Smooth muscle cell (in vitro differentiated cells): ENCODE data around the gene AARS2. TPM values are rescaled to one million over a fixed set of nuclear protein-coding genes. Genes with fewer than 3 reads are reported as not detected.
"Not testable (repeated sequence)": the region's sequence is repeated elsewhere in the genome, so short reads cannot be mapped to it uniquely, and the experiment has no call there.

Experiments
- DNase-seq: peaks from one replicate; lab custom pipeline; 2025; ENCODE audit not compliant: unreplicated experiment; lab: John Stamatoyannopoulos, UW
- H2AFZ ChIP-seq: fragments of 200-600 bp; sonication (generic); 2 replicates; pipeline ENCODE4 v1.6.0; 2016; ENCODE audit warnings: antibody characterized with exemption, low read depth, mild to moderate bottlenecking
- H3F3A ChIP-seq: fragments of 200-600 bp; sonication (generic); 2 replicates; pipeline ENCODE4 v1.6.0; 2017; ENCODE audit warnings: antibody characterized with exemption, low read depth
- H3K27ac ChIP-seq: fragments of 200-600 bp; sonication (generic); 2 replicates; pipeline ENCODE4 v1.5.1; 2016; ENCODE audit warnings: low read depth, mild to moderate bottlenecking
- H3K27me3 ChIP-seq: fragments of 200-600 bp; sonication (generic); 2 replicates; pipeline ENCODE4 v1.6.1; 2016; ENCODE audit warnings: low read depth, mild to moderate bottlenecking
- H3K36me3 ChIP-seq: fragments of 200-600 bp; sonication (generic); 2 replicates; pipeline ENCODE4 v1.5.1; 2016; ENCODE audit warnings: low read depth
- H3K4me1 ChIP-seq: fragments of 200-600 bp; sonication (generic); 2 replicates; pipeline ENCODE4 v1.5.1; 2016; ENCODE audit warnings: low read depth
- H3K4me2 ChIP-seq: fragments of 200-600 bp; sonication (generic); 2 replicates; pipeline ENCODE4 v1.6.0; 2016; ENCODE audit warnings: mild to moderate bottlenecking
- H3K4me3 ChIP-seq: fragments of 200-600 bp; sonication (generic); 2 replicates; pipeline ENCODE4 v1.5.1; 2016; ENCODE audit warnings: mild to moderate bottlenecking
- H3K79me2 ChIP-seq: fragments of 200-600 bp; sonication (generic); 2 replicates; pipeline ENCODE4 v1.6.0; 2016; ENCODE audit warnings: low read depth, mild to moderate bottlenecking
- H3K9ac ChIP-seq: fragments of 200-600 bp; sonication (generic); 2 replicates; pipeline ENCODE4 v1.6.0; 2016; ENCODE audit warnings: low read depth
- H3K9me3 ChIP-seq: fragments of 200-600 bp; sonication (generic); replicated peaks from 2 replicates; pipeline ENCODE4 v1.5.1; 2016; ENCODE audit warnings: low read depth
- H4K20me1 ChIP-seq: fragments of 200-600 bp; sonication (generic); 2 replicates; pipeline ENCODE4 v1.6.0; 2016; ENCODE audit warnings: low read depth
- WGBS: methylation state at CpG from one replicate; pipeline ENCODE4 v1.1.7; 2016; ENCODE audit warnings: low lambda C conversion rate; 5-methylcytosine and 5-hydroxymethylcytosine counted together
- polyA plus RNA-seq: library from polyadenylated mRNA; unstranded; fragments of >200 nt; fragmentation: Nextera tagmentation; extraction: Ambion mirVana; gene quantifications from 2 replicates; pipeline ENCODE4 v1.2.1, GENCODE V29; 2016
- total RNA-seq: library from RNA; depleted of rRNA; stranded (reverse); fragments of >200 nt; gene quantifications from 2 replicates; pipeline ENCODE4 v1.2.3, GENCODE V29; 2014
- TF ChIP-seq, protein P1 (sequence below): fragments of 200-600 bp; sonication (generic); IDR thresholded peaks from 2 replicates; pipeline ENCODE4 v1.5.1; 2017; ENCODE audit warnings: borderline replicate concordance, mild to moderate bottlenecking, antibody characterized with exemption; ENCODE audit not compliant: insufficient read depth, poor library complexity, severe bottlenecking

AARS2 gene
- total and polyA plus RNA-seq, 2 experiments from 2014 or later = 7.5 to 15.1 TPM

- Histone ChIP-seq H3F3A (no peaks in the 10 kb centered on the region), H3K9me3 (no peaks in the 10 kb centered on the region), H3K4me2 (no peak overlapping the region), H3K27me3 (peaks cover 8% of the 10 kb centered on the region), H3K9ac (no peak overlapping the region), H3K4me1 (no peaks in the 10 kb centered on the region), H2AFZ (no peak overlapping the region), H3K4me3 (no peak overlapping the region), H4K20me1 (no peaks in the 10 kb centered on the region), H3K36me3 (no peaks in the 10 kb centered on the region), H3K79me2 (no peaks in the 10 kb centered on the region), H3K27ac (no peak overlapping the region)
- 65% methylated on average over 6 of the region's 6 CpGs for WGBS
- TF ChIP-seq, protein P1, sequence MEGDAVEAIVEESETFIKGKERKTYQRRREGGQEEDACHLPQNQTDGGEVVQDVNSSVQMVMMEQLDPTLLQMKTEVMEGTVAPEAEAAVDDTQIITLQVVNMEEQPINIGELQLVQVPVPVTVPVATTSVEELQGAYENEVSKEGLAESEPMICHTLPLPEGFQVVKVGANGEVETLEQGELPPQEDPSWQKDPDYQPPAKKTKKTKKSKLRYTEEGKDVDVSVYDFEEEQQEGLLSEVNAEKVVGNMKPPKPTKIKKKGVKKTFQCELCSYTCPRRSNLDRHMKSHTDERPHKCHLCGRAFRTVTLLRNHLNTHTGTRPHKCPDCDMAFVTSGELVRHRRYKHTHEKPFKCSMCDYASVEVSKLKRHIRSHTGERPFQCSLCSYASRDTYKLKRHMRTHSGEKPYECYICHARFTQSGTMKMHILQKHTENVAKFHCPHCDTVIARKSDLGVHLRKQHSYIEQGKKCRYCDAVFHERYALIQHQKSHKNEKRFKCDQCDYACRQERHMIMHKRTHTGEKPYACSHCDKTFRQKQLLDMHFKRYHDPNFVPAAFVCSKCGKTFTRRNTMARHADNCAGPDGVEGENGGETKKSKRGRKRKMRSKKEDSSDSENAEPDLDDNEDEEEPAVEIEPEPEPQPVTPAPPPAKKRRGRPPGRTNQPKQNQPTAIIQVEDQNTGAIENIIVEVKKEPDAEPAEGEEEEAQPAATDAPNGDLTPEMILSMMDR = no peak
- DNase-seq = no peak
These were observed 36.9 kb upstream of the AARS2 start for GRCh38 chr6:44349904-44350649.

GRCh38 chr6:44346818-44347217 lies 33.7 kb upstream of the AARS2 start:
- not testable (repeated sequence) for H3K4me1 ChIP-seq, H3K4me3 ChIP-seq, H3F3A ChIP-seq, H3K36me3 ChIP-seq, H3K9ac ChIP-seq, H3K79me2 ChIP-seq, H3K9me3 ChIP-seq, H4K20me1 ChIP-seq, DNase-seq, H3K4me2 ChIP-seq, H3K27ac ChIP-seq, H2AFZ ChIP-seq
- 84% methylated on average over 4 of the region's 4 CpGs for WGBS
- peaks cover 40% of the 10 kb centered on the region for H3K27me3 ChIP-seq

DNA sequence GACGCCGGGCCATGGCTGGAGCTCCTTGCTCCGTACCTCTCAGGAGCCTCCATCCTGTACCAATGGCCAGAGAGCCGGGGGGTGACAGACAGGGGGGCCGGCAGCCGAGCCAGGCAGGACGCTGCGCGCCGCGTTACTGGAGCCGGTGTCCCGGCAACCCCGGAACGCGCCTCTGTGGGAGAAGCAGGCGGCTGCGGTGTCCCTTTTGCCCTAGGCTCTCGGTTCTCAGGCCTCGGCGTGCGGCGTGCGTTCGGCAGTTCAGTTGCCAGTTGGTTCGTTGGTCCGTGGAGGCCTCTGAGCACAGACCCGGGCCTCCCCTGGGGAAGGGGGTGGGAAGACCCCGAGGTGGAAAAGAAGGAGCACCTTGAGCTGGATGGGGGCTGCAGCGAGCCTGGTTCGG lies 29.3 kb upstream of the AARS2 start, which contains the start of gene SPATS1:
SPATS1 (plus strand) TSS at position 162 of the 400 bp plus-strand sequence. CDS start 446 bp downstream, outside the sequence.
- Histone ChIP-seq H2AFZ (no peak within 1 kb of the TSS), H3K9ac (no peak within 1 kb of the TSS)
- TF ChIP-seq, protein P1 = no peak

GRCh38 chr6:44342052-44342451 lies 28.9 kb upstream of the AARS2 start:
- Histone ChIP-seq H3K27ac (no peak overlapping the region), H4K20me1 (no peaks in the 10 kb centered on the region), H3K4me3 (no peak overlapping the region), H3K79me2 (no peaks in the 10 kb centered on the region), H3K9ac (no peak overlapping the region), H2AFZ (no peak overlapping the region), H3K36me3 (no peaks in the 10 kb centered on the region), H3K27me3 (peaks cover 48% of the 10 kb centered on the region), H3K4me2 (no peak overlapping the region), H3F3A (no peaks in the 10 kb centered on the region), H3K9me3 (no peaks in the 10 kb centered on the region), H3K4me1 (no peaks in the 10 kb centered on the region)
- 77% methylated on average over 6 of the region's 6 CpGs for WGBS
- TF ChIP-seq, protein P1 = no peak
- no peak for DNase-seq

More for the DNA sequence above, 29.3 kb upstream of the AARS2 start, which contains the start of gene SPATS1:
- H3K27ac ChIP-seq = no peak within 1 kb of the TSS
- no peaks in the 10 kb centered on the region for H3K9me3 ChIP-seq
- H3K36me3 ChIP-seq = no peaks in the 10 kb centered on the region
- H3K4me1 ChIP-seq = no peaks in the 10 kb centered on the region
- H3K4me3 ChIP-seq = no peak within 1 kb of the TSS
- no peak for DNase-seq
- WGBS = 25% methylated on average over 31 of the region's 31 CpGs
- no peaks in the 10 kb centered on the region for H3K79me2 ChIP-seq
- peak within 1 kb of the TSS; percentile 51 for H3K4me2 ChIP-seq
- H4K20me1 ChIP-seq = no peaks in the 10 kb centered on the region
- H3K27me3 ChIP-seq = peaks cover 47% of the 10 kb centered on the region
- no peaks in the 10 kb centered on the region for H3F3A ChIP-seq
